Stimulated activated CD4-positive, alpha-beta T cell treated with anti-CD3 and anti-CD28 coated beads, Interleukin-1b, Interleukin-23, amount 100 ng/mL, for 4 hours (primary cell): Measurements from ENCODE around the gene CCDC177.

Experiments used
- DNase-seq, 2 donors: peaks; one replicate each; pipeline ENCODE4 v3.0.0-alpha.2; 2020; ENCODE audit warnings: low read depth in 2 of 2

Gene CCDC177

DNA sequence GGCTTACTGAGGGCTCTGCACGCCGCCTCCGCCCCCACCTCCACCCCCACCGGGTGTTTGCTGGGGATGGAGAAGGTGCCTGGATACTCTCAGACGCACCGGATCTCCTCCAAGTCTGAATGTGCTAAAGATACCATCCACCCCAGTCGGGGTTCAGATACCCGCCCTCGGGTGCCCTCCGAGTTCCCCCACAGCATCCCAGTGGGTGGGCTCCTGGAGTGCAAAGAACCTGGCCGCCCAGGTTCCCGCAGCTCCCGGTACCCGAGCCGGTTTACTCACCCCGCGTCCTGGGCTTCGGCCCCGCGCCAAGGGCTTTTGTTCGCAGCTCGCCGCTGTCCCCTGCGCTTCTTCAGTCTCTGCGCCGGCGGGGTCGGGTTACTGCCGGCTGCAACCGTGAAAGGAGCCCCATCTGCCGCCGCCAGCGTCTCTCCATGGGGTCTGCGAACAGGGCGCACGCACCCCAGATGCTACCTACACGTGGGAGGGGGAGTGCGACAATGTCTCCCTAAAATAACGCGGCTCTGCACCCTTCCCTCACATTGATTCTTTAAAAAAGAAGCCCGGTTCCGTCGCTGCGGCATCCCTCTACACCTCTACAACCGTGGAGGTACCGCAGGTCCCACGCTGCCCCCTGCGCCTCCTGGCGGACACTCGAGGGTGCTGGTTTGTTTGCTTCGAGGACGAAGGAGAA lies at the start of gene CCDC177:
TSS of gene CCDC177 (minus strand) at position 609 of the 691 bp plus-strand sequence. CDS start 1,249 bp downstream, outside the sequence.
- DNase-seq: peak; percentile 64 to 73

DNA sequence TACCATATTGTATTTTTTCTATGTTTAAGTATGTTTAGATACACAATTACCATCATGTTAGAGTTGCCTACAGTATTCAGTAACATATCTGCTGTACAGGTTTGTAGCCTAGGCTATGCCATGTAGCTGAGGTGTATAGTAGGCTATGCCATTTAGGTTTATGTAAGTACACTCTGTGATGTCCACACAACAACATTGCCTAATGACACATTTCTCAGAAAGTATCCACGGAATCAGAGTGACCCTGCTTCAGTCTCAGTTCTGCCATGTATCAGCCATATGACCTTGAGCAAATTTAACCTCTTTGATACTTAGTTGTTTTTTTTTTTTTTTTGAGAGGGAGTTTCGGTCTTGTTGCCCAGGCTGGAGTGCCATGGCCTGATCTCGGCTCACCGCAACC lies 49.5 kb upstream of the CCDC177 start:
- no peak for DNase-seq

GRCh38 chr14:69620981-69621380 lies 46.3 kb upstream of the CCDC177 start:
- DNase-seq: no peak

- no peak for DNase-seq
Observed at GRCh38 chr14:69620211-69620611, 45.5 kb upstream of the CCDC177 start.

GRCh38 chr14:69619012-69619411 lies 44.3 kb upstream of the CCDC177 start:
- no peak for DNase-seq

DNA sequence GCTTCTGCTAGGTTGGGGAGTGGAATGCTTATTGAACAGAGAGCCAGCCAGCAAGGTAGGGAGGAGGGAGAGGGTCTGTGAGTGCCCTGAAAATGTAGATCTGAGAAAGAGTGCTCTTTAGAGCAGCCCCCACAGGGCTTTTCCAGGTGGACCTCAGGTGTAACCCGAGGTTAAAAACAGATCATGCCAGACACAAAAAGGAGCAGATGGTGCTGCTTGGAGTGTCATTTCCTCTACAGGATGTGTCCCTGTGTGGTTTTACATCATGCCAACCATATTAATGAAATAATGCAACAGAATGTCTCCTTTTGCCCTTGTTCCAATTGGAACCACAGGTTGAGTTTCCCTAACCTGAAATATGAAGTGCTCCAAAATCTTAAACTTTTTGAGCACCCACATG lies 43.1 kb upstream of the CCDC177 start:
- no peak for DNase-seq

- no peak for DNase-seq
Observed at GRCh38 chr14:69616408-69616773, 41.7 kb upstream of the CCDC177 start.

DNA sequence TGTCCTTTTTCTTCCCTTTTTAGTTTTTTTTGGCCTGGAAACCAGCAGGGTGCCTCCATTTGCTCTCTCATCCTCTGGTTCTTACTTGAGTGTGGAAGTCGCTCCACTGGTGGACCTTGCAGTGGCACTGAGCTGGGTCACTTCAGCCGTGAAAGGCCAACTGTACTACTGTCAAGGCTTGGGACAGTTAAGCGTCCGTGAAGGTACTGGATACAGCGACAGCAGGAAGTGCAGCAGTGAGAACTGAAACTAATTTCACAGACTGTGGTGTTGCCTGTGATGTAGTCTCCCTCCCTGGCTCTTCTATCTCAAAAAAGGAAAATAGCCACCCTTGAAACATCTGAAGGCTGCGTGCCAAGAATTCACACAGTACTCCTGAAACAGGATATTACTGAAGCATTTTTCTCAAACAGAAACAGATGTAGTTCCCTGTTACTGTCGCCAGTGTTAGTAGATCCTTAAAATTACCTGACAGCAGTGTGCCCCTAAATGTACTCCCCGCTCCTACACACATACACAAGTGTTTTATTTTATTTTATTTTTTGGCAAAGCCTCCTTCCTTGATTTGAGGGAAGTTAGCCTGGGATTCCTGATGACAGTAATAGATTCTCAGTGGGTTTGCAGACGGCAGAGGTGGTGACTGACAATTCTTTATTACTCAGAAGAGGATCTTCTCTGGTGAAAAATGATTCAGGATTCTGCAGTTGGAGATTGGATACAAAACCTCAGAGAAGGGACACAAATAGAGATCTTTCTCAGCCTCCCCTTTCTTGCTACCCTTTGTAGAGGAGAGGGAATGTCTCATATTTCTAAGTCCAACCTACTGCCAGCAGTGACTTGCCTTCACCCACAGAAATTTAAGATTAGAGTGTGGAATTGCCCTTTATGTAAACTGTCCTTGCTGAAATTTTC lies 41.1 kb upstream of the CCDC177 start:
- no peak for DNase-seq

DNA sequence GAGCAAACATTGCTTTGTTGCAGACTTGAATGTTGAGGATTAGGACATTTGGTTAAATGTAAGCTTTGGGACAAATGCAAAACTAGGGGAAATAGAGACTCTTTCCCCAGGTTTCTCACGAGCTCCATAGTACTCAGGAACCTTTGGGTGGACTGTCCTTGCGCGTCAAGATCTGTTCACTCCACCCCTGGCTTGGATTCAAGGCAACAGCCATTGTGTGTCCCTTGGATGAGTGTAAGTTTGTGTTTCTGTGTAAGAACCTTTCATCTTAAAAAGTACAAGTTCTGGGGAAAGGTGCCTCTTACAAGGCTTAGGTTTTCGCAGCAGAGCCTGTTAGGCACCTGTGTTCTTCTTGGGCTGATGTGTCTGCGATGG lies 40.4 kb upstream of the CCDC177 start:
- DNase-seq: no peak

DNA sequence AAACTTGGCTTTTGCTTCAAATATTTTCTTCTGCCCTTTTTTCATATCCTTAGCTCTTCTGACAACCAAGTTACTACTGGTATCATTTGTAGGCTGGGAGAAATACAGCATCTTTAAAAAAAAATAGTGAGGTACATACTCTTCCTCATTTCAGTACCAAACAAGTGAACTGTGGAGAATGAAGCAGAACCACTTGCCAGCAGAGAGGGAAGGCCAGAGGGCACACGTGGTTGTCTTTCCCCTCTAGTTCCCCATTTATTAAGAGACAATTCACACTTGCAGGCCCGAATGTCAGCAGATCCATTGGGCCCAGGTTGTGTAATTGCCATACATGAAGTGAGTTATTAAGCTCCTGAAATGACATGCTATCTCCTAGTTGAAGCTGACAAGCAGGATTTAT lies 39.9 kb upstream of the CCDC177 start:
- no peak for DNase-seq

- DNase-seq: no peak
Observed at GRCh38 chr14:69613312-69614073, 38.8 kb upstream of the CCDC177 start.

- no peak for DNase-seq
Observed at GRCh38 chr14:69612783-69613130, 38.1 kb upstream of the CCDC177 start.

- no peak for DNase-seq
Observed at GRCh38 chr14:69612014-69612782, 37.5 kb upstream of the CCDC177 start.

DNA sequence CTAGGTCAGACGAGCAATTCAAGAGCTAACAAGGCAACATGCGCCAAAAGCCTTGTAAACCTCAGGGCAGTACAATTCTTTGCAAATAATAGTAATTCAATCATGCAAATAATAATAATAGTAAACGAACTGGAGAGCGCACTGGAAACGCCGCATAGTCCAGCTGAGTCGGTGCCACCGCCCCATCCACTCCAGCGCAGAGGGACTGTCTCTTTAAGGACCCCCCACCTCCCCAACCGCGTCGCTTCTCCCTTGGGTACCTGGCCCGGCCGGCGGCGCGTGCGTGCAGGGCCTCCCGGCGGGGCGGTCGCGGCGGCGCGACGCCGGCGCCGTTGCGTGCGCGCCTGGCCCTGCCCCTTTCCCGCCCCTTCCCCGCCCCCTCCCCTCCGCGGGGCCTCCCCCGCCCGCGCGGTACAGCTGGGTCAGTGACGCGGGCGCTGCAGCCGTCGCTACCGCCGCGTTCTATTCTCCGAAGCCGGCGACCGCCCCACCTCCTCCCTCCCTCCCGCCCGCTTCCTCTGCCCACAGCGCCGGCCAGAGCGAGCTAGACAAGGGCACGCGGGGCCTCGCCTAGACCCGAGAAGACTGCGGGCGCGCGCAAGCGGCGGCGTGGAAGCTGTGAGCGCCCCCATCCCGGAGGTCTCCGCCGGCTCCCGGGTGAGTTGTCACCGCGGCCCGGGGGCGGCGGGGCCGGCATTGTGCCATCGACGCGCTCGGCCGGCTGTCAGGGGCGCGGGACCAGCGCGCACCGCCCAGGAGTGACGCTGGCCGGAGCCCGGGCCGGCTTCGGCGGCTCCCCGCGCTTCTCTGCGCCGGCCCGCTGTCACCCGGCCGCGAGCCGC lies 36.7 kb upstream of the CCDC177 start, which contains the start of gene SUSD6:
TSS of gene SUSD6 (plus strand) at position 425 of the 842 bp plus-strand sequence. CDS start 46,997 bp downstream, outside the sequence.
- peak; percentile 84 to 86 for DNase-seq

- no peak for DNase-seq
Observed at GRCh38 chr14:69610874-69611171, 36.2 kb upstream of the CCDC177 start.

DNA sequence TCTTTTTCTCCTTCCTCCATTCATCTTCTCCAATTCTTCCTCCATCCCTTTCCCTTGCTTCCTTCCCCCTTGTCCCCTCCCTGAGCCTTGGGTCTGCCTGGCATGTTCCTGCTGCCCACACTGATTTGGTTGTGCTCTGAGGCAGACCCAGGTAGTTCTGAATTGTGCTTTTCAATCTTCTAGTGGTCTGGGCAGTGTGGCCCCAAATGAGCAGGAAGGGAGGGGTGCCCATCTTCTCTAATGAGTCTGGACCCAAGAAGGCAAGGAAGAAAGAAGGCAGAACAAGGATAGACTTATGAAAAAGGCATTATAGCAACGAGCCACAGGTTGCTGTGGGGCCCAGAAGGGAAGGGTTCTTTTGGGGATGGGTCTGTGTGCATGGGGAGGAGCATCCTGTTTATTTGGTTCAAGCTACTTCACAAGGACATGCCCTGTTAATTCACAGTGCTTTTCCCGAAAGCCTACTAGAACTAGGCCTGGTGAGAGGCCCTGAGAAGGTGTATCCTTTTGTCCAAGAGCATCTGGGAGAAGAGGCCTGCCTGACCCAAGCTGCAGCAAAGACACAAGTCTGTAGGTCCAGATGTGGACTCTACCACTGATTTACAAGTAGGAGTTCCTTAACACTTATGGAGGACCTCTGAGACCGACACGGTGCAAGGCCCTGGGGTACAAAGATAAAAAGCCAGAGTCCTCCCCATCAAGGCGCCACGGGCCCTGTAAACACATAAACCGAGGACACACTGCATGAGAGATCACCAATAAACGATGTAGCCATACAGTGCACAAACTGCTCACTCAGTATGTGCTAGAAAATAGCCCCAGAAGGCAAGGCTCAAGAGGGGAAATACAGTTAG lies 35.6 kb upstream of the CCDC177 start:
- no peak for DNase-seq

GRCh38 chr14:69606258-69607184 lies 31.9 kb upstream of the CCDC177 start:
- no peak for DNase-seq

DNA sequence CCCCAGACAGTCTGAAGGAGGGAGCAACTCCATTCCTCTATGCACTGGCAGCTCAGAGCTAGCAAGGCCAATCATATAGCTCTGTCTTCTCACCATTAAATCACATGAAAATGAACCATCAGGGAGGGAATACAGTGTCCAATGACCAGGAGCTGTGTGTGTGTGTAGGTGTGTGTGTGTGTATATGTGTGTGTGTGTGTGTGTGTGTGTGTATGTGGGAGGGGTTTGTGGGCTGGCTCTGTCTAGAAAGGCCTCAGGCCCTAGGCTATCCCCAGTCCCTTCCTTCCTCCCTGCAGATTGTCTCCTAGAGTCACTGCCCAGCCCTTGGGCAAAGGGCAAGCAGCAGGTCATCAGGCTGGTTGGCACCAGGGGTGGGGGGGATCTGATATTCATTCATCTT lies 31.1 kb upstream of the CCDC177 start:
- DNase-seq: no peak
